CD14-positive monocyte (primary cell): ENCODE data around the gene SRA1. TPM values are rescaled to one million over a fixed set of nuclear protein-coding genes. Genes with fewer than 3 reads are reported as not detected.
A peak's percentile ranks its signal among the peaks of the same experiment; 100 is the strongest.

Experiments
- DNase-seq, 3 donors: peaks; one replicate each; pipeline ENCODE4 v3.0.0-alpha.2; 2011 to 2022
- H2AFZ ChIP-seq: 2 replicates; pipeline ENCODE4 v1.6.0; 2012; ENCODE audit warnings: mild to moderate bottlenecking, low read depth, low read length, inconsistent platforms; ENCODE audit not compliant: insufficient read depth, poor library complexity, severe bottlenecking
- H3K27ac ChIP-seq, 2 donors: 1 replicate in 1 of 2; 2 replicates in 1 of 2; pipeline ENCODE4 v1.5.1; 2012 to 2013; ENCODE audit warnings: low read length in 2 of 2, control low read depth in 1 of 2, inconsistent platforms in 1 of 2, low read depth in 1 of 2, mild to moderate bottlenecking in 1 of 2
- H3K27me3 ChIP-seq, 2 donors: one replicate each; pipeline versions ENCODE4 v1.6.0 to v1.6.1; 2011 to 2013; ENCODE audit warnings: low read length in 2 of 2; ENCODE audit not compliant: control insufficient read depth in 2 of 2, insufficient read depth in 2 of 2
- H3K36me3 ChIP-seq, 2 donors: replicated peaks in 1 of 2; 1 replicate in 1 of 2; 2 replicates in 1 of 2; pipeline versions ENCODE4 v1.5.1 to v1.6.1; 2012 to 2013; ENCODE audit warnings: low read length in 2 of 2, control low read depth in 1 of 2, inconsistent platforms in 1 of 2, mild to moderate bottlenecking in 1 of 2; ENCODE audit not compliant: insufficient read depth in 2 of 2, control insufficient read depth in 1 of 2
- H3K4me1 ChIP-seq, 2 donors: 1 replicate in 1 of 2; 2 replicates in 1 of 2; pipeline versions ENCODE4 v1.5.1 to v1.6.1; 2012 to 2013; ENCODE audit warnings: low read length in 2 of 2, control low read depth in 1 of 2, inconsistent platforms in 1 of 2, mild to moderate bottlenecking in 1 of 2, moderate library complexity in 1 of 2; ENCODE audit not compliant: insufficient read depth in 2 of 2, control insufficient read depth in 1 of 2
- H3K4me2 ChIP-seq: replicated peaks from 2 replicates; pipeline ENCODE3; 2012; ENCODE audit warnings: low read length, moderate library complexity, mild to moderate bottlenecking; ENCODE audit not compliant: poor library complexity, severe bottlenecking; ENCODE audit errors: extremely low read depth
- H3K4me3 ChIP-seq, 3 experiments: fragments of 200-600 bp in 1 of 3; sonication (generic) in 1 of 3; replicated peaks in 1 of 3; 1 replicate in 2 of 3; 2 replicates in 1 of 3; pipeline ENCODE4 v1.5.1; 2011 to 2013; ENCODE audit warnings: low read length in 3 of 3, mild to moderate bottlenecking in 3 of 3, control low read depth in 2 of 3, low read depth in 2 of 3, inconsistent platforms in 1 of 3, moderate library complexity in 1 of 3
- H3K79me2 ChIP-seq: 2 replicates; pipeline ENCODE4 v1.6.0; 2012; ENCODE audit warnings: mild to moderate bottlenecking, control low read depth, inconsistent platforms, low read length, moderate library complexity; ENCODE audit not compliant: insufficient read depth
- H3K9ac ChIP-seq: 2 replicates; pipeline ENCODE4 v1.6.0; 2017; ENCODE audit warnings: low read length, mild to moderate bottlenecking; ENCODE audit not compliant: insufficient read depth, poor library complexity, severe bottlenecking
- H3K9me3 ChIP-seq, 2 donors: replicated peaks in 1 of 2; 1 replicate in 1 of 2; 2 replicates in 1 of 2; pipeline versions ENCODE4 v1.5.1 to v1.6.1; 2012 to 2013; ENCODE audit warnings: low read length in 2 of 2, control low read depth in 1 of 2; ENCODE audit not compliant: control insufficient read depth in 1 of 2, insufficient read depth in 1 of 2
- H4K20me1 ChIP-seq: 2 replicates; pipeline ENCODE4 v1.6.0; 2012; ENCODE audit warnings: mild to moderate bottlenecking, low read length, control low read depth, moderate library complexity; ENCODE audit not compliant: insufficient read depth
- H3K27ac Mint-ChIP-seq, 7 donors: one replicate each; pipeline ENCODE4 v1.8.0; 2020; ENCODE audit warnings: mild to moderate bottlenecking in 7 of 7, mixed read lengths in 7 of 7, moderate library complexity in 6 of 7, inconsistent platforms in 2 of 7
- H3K27me3 Mint-ChIP-seq, 3 donors: one replicate each; pipeline ENCODE4 v1.8.0; 2021 to 2022; ENCODE audit warnings: low read depth in 3 of 3, mild to moderate bottlenecking in 3 of 3, mixed read lengths in 3 of 3, moderate library complexity in 3 of 3, inconsistent platforms in 1 of 3
- H3K36me3 Mint-ChIP-seq, 2 donors: one replicate each; pipeline ENCODE4 v1.8.0; 2020; ENCODE audit warnings: mixed read lengths in 2 of 2, inconsistent platforms in 1 of 2, mild to moderate bottlenecking in 1 of 2
- H3K4me1 Mint-ChIP-seq: one replicate; pipeline ENCODE4 v1.8.0; 2020; ENCODE audit warnings: mild to moderate bottlenecking, mixed read lengths
- H3K4me3 Mint-ChIP-seq, 2 donors: one replicate each; pipeline ENCODE4 v1.8.0; 2020; ENCODE audit warnings: mild to moderate bottlenecking in 2 of 2, mixed read lengths in 2 of 2, moderate library complexity in 1 of 2
- H3K9me3 Mint-ChIP-seq, 7 donors: one replicate each; pipeline ENCODE4 v1.8.0; 2020 to 2022; ENCODE audit warnings: mixed read lengths in 7 of 7, mild to moderate bottlenecking in 6 of 7, moderate library complexity in 6 of 7, inconsistent platforms in 2 of 7
- CTCF ChIP-seq: fragments of 200-600 bp; IDR thresholded peaks from one replicate; pipeline ENCODE4 v1.8.0; 2022; ENCODE audit warnings: antibody characterized with exemption, mild to moderate bottlenecking
- WGBS: methylation state at CpG from one replicate; pipeline ENCODE4 v1.1.5; 2013; ENCODE audit warnings: missing lambda C conversion rate; ENCODE audit not compliant: insufficient coverage; 5-methylcytosine and 5-hydroxymethylcytosine counted together
- intact Hi-C, 2 donors: fragments of 100-400 bp; cut with micrococcal nuclease; formaldehyde crosslinking; loops; one replicate each; pipeline versions ENCODE4 v1.15.0 to v1.15.1; 2023
- polyA plus RNA-seq, 3 donors: library from polyadenylated mRNA; depleted of rRNA in 1 of 3; unstranded in 2 of 3; stranded (reverse) in 1 of 3; fragments of 300-500 nt in 2 of 3; fragments of >200 nt in 1 of 3; fragmentation: Illumina TruSeq in 2 of 3; gene quantifications; 1 replicate in 2 of 3; 2 replicates in 1 of 3; pipeline ENCODE4 v1.2.3, GENCODE V29; 2012 to 2021

SRA1 gene
- polyA plus RNA-seq, 3 donors: 72.4 to 97.2 (median 80.8) TPM

- peaks cover 33% of the 10 kb centered on the region for H3K79me2 ChIP-seq
- H3K27me3 ChIP-seq: no peaks in the 10 kb centered on the region
- H3K27ac Mint-ChIP-seq: no peak overlapping the region
- 95% methylated on average over 8 of the region's 10 CpGs for WGBS
- H3K36me3 ChIP-seq: peaks cover 21 to 32% of the 10 kb centered on the region in 2 donors
- peak overlapping the region in 1 of 3 experiments; percentile 87 for H3K4me3 ChIP-seq
- H4K20me1 ChIP-seq: peaks cover 17% of the 10 kb centered on the region
- no peak for TF ChIP-seq CTCF
- peak overlapping the region; percentile 27 for H3K4me2 ChIP-seq
- peaks cover 0 to 1% (median 0%) of the 10 kb centered on the region in 7 donors for H3K9me3 Mint-ChIP-seq
- H3K9ac ChIP-seq: no peak overlapping the region
- H3K27ac ChIP-seq: no peak overlapping the region
- H3K4me1 Mint-ChIP-seq: peaks cover 51% of the 10 kb centered on the region
- no peaks in the 10 kb centered on the region for H3K9me3 ChIP-seq
- H3K4me3 Mint-ChIP-seq: no peak overlapping the region
- H3K4me1 ChIP-seq: peaks cover 29 to 57% of the 10 kb centered on the region in 2 donors
- peak in 1 of 3 donors; percentile 4 for DNase-seq
- H2AFZ ChIP-seq: no peak overlapping the region
- peaks cover 40 to 50% of the 10 kb centered on the region in 2 donors for H3K36me3 Mint-ChIP-seq
- intact Hi-C loops: loop anchor here (5.0 to 10.0 kb wide), 2 partner anchors 85 to 153 kb away; partner anchors contain the start of genes IK (in 1 of the 2) and NDUFA2 (in 1 of the 2)
- H3K27me3 Mint-ChIP-seq: peaks cover 0 to 3% (median 0%) of the 10 kb centered on the region in 3 donors
Observed at GRCh38 chr5:140561753-140562523, 4.7 kb upstream of the SRA1 start.

GRCh38 chr5:140560227-140560626 lies 3.0 kb upstream of the SRA1 start:
- no peak overlapping the region for H3K4me2 ChIP-seq
- intact Hi-C loops: loop anchor here (5.0 to 10.0 kb wide), 2 partner anchors 87 to 155 kb away; partner anchors contain the start of genes IK (in 1 of the 2) and NDUFA2 (in 1 of the 2)
- H3K27me3 ChIP-seq: no peaks in the 10 kb centered on the region
- peak in 1 of 3 donors; percentile 5 for DNase-seq
- H3K9me3 Mint-ChIP-seq: peaks cover 0 to 1% (median 0%) of the 10 kb centered on the region in 7 donors
- H2AFZ ChIP-seq: no peak overlapping the region
- H3K9ac ChIP-seq: no peak overlapping the region
- no peak for TF ChIP-seq CTCF
- H3K79me2 ChIP-seq: peaks cover 33% of the 10 kb centered on the region
- peaks cover 35 to 57% of the 10 kb centered on the region in 2 donors for H3K4me1 ChIP-seq
- no peak overlapping the region for H3K4me3 ChIP-seq
- H3K27ac Mint-ChIP-seq: no peak overlapping the region
- peaks cover 41 to 49% of the 10 kb centered on the region in 2 donors for H3K36me3 Mint-ChIP-seq
- peaks cover 0 to 3% (median 0%) of the 10 kb centered on the region in 3 donors for H3K27me3 Mint-ChIP-seq
- H3K27ac ChIP-seq: no peak overlapping the region
- no peaks in the 10 kb centered on the region for H3K9me3 ChIP-seq
- peaks cover 53% of the 10 kb centered on the region for H3K4me1 Mint-ChIP-seq
- WGBS: 99% methylated on average over 8 of the region's 10 CpGs
- H3K36me3 ChIP-seq: peaks cover 15 to 25% of the 10 kb centered on the region in 2 donors
- peaks cover 31% of the 10 kb centered on the region for H4K20me1 ChIP-seq
- no peak overlapping the region for H3K4me3 Mint-ChIP-seq
